Thyroid gland (tissue), 4 donors: ENCODE data around the gene SLC8B1.

ENCODE experiments used
- POLR2A ChIP-seq, 2 donors: fragments of 450-650 bp; IDR thresholded peaks; one replicate each; pipeline ENCODE4 v1.6.1; 2017; ENCODE audit warnings: antibody characterized with exemption in 2 of 2, mild to moderate bottlenecking in 2 of 2, moderate library complexity in 1 of 2
- TF ChIP-seq, protein P1 (sequence below), 6 experiments: fragments of 200-600 bp in 3 of 6; fragments of 450-650 bp in 3 of 6; sonication (generic) in 3 of 6; IDR thresholded peaks; one replicate each; pipeline ENCODE4 v1.5.1; 2016 to 2019; ENCODE audit warnings: antibody characterized with exemption in 6 of 6, mild to moderate bottlenecking in 2 of 6, inconsistent platforms in 1 of 6, moderate library complexity in 1 of 6

- TF ChIP-seq, protein P1, sequence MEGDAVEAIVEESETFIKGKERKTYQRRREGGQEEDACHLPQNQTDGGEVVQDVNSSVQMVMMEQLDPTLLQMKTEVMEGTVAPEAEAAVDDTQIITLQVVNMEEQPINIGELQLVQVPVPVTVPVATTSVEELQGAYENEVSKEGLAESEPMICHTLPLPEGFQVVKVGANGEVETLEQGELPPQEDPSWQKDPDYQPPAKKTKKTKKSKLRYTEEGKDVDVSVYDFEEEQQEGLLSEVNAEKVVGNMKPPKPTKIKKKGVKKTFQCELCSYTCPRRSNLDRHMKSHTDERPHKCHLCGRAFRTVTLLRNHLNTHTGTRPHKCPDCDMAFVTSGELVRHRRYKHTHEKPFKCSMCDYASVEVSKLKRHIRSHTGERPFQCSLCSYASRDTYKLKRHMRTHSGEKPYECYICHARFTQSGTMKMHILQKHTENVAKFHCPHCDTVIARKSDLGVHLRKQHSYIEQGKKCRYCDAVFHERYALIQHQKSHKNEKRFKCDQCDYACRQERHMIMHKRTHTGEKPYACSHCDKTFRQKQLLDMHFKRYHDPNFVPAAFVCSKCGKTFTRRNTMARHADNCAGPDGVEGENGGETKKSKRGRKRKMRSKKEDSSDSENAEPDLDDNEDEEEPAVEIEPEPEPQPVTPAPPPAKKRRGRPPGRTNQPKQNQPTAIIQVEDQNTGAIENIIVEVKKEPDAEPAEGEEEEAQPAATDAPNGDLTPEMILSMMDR (IDR thresholded peaks at IDR 0.05) = no peak
- no peak for TF ChIP-seq POLR2A (IDR thresholded peaks at IDR 0.05)
These were observed 15.8 kb downstream of the SLC8B1 start for GRCh38 chr12:113318900-113319628.
